HG02610 (cell line): ENCODE data around the gene PTH2R.
"Not testable (repeated sequence)": the region's sequence is repeated elsewhere in the genome, so short reads cannot be mapped to it uniquely, and the experiment has no call there.

ENCODE experiments used
- ATAC-seq: cut with Tn5 transposase; IDR thresholded peaks from one replicate; pipeline ENCODE4 v1.9.1; 2021; ENCODE audit warnings: mild to moderate bottlenecking, moderate library complexity; ENCODE audit not compliant: unreplicated experiment

The PTH2R gene, protein sequence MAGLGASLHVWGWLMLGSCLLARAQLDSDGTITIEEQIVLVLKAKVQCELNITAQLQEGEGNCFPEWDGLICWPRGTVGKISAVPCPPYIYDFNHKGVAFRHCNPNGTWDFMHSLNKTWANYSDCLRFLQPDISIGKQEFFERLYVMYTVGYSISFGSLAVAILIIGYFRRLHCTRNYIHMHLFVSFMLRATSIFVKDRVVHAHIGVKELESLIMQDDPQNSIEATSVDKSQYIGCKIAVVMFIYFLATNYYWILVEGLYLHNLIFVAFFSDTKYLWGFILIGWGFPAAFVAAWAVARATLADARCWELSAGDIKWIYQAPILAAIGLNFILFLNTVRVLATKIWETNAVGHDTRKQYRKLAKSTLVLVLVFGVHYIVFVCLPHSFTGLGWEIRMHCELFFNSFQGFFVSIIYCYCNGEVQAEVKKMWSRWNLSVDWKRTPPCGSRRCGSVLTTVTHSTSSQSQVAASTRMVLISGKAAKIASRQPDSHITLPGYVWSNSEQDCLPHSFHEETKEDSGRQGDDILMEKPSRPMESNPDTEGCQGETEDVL

DNA sequence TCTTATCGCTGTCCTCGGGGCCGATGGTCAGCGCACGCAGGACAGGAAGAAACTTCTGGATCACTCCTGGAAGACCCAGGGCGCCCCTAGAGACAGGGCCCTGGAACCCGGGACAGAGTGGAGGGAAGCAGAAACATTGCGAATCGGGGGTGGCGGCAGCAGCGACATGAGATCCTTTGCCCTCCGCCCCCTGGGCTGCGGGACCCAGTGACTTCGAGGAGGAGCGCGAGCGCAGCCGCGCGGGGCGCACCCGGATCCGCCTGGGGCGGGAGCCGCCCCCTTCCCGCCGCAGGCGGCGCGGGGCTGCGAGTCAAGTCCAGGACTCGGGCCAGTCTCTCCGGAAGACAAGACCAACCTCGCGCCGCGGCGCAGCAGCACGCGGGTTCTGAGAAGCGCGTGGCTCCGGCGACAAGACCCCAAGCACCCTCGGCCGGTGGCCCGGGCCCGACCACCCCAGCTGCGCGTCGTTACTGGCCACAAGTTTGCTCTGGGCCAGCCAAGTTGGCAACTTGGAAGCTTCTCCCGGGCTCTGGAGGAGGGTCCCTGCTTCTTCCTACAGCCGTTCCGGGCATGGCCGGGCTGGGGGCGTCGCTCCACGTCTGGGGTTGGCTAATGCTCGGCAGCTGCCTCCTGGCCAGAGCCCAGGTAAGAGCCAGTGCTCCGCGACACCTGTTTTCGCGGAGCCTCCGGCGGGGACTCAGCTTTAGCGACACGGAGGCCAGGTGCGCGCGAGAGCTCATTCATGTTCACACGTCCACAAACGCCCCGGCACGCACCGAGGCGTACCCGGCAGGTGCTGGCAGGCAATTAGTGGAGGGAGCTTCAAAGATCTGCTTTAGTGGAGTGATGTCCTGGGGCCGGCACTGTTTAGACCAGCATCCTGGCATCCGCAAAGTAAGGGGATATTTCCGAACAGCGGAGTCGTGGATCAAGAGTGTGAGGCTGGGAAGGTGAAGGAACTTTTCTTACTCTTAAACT, at the start of gene PTH2R:
TSS of gene PTH2R (plus strand) at position 319 of the 978 bp plus-strand sequence. CDS start at position 571, 252 bp downstream.
- ATAC-seq = peak; percentile 36

DNA sequence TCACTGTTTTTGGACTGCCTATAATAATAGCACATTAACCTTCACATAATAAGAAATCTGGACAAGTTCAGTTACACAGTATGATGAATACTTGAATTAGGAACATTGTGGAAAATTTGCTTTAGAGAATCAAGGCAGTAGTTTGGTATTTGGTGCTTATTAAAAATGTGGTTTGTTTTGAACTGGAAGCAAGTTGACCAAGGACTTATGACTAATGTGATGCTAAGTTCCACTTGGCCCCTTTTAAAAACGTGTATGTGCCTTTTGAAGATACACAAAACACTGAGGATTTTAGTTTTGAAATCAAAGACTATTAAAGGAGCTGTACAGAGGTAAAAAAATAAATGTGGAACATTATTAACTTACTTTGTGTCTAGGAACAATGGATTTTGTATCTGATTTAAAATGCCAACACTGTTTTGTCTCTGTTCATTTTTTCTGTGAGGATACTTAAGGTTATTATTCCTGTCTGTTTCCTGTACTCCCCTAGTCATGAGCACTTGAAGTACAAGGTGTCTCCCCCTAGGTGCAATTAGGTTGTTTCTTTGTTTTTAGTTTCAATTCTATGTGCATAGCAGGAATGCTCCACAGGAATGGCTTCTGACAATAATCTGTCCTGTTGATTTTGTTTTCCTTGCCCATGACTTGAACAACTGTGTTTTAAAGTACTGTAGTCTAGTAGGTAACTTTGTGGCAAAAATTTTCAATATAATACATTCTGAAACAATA, 49.6 kb upstream of the PTH2R start:
- ATAC-seq = no peak

DNA sequence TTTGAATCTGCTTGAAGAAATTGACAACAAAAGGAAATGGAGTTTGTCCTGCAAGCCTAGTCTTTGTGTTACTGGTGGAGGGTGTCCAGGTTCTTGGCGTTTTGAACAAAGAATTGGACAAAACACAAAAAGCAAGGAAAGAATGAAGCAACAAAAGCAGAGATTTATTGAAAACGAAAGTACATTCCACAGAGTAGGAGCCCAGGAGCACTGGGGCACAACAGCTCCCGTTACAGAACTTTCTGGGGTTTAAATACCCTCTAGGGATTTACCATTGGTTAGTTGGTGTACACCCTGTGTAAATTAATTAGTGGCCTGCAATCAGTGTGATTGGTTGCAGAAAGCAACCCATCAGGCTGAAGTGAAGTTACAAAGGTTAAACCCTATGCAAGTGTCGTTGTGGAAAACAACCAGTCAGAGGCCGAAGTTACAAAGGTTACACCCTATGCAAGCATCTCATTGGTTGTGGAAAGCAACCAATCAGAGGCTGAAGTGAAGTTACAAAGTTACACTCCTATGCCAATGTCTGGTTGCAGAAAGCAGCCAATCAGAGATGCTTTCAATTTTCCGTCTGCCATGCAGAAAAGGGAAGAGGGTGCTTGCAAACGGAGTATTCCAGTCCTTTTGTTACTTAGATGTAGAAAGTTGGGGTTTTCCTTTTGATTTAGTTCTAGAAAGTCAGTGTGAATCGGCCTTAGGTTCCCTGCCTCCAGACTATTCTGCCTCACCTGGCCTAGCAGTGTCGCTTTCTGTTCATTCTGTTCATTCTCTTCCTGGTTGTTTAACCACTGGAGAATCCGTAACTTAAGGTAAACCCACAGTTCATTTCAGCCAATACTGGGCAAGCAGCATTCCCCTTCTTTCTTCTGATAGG, 47.6 kb upstream of the PTH2R start:
- no peak for ATAC-seq

DNA sequence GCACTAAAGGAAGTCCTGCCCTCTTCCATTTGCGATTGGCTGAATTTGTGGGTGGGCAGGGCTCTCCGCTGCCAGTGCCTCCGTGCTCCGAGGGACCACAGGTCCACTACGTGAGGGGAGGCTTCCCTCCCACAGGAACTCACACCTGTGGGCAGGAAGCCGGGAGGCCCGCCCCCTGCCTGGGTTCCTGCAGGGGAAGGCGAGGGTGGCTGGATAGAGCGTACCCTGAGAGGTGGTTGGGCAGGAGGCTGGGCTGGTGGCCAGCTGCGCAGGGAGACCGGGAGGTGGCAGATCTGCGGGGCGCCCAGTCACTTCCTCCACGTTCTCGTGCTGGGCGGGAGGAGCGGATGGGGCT, 47.0 kb upstream of the PTH2R start:
- ATAC-seq = no peak

DNA sequence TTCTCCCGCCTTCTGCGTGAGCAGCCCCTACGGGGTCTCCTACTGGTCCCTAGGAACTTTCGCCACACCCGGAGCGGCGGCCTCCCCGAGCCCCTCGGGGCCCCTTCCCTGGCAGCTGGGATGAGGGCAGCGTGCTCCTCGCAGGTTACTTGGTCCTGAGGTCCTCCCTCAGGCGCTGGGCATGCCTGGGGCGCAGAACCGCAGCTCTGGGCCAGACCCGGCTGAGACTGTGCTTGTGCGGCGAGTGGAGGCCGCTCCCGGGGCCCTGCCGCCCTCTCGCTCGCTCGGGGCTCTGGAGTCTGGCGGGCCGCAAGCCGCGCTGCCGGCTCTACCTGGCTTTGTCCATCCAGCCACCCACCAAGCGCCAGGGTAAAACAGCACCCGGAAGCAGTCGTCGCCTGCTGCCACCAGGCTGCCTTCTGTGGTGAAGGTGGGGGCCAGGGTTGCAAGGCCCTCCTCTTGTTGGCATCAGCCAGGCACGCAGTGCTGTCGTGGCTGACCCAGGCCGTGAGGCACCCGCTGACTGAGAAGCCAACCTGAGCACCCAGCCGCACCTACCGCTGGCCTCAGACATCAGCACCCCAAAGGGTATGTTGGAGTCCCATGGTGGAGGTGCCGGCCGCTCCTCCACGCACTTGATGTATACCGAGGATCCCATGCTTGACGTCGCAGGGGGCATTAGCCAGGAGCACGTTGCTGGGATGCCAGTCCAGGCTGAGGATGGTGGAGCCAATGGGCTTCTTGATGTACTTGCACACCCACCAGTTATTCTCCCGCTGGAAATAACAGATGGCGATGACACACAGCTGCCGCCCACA, 46.1 kb upstream of the PTH2R start:
- no peak for ATAC-seq

DNA sequence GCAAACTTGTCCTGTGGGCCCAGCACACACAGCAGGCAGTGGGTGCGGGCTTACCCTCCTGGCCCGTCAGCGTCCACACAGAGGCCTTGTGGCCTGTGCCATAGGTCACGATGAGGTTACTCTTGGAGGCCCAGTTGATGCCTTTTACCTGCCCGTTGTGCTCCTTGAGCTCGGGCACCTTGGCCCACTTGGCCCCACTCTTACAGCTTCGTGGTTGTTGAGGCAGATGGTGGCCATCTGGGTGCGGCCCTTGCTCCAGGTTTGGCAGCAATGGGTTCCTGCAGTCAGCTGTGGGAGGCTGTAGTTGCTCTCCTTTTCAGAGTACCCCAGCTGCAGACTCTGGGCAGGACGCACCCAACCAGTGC, 45.5 kb upstream of the PTH2R start:
- ATAC-seq = no peak

DNA sequence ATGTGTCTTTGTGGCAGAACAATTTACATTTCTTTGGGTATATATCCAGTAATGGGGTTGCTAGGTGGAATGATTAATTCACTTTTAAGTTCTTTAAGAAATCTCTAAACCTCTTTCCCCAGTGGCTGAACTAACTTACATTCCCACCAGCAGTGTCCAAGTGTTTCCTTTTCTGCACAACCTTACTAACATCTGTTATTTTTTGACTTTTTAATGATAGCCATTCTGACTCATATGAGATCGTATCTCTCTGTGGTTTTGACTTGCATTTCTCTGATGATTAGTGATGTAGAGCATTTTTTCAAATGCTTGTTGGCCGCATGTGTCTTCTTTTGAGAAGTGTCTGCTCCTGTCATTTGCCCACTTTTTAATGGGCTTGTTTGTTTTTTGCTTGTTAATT, 43.1 kb upstream of the PTH2R start:
- ATAC-seq = peak; percentile 83

DNA sequence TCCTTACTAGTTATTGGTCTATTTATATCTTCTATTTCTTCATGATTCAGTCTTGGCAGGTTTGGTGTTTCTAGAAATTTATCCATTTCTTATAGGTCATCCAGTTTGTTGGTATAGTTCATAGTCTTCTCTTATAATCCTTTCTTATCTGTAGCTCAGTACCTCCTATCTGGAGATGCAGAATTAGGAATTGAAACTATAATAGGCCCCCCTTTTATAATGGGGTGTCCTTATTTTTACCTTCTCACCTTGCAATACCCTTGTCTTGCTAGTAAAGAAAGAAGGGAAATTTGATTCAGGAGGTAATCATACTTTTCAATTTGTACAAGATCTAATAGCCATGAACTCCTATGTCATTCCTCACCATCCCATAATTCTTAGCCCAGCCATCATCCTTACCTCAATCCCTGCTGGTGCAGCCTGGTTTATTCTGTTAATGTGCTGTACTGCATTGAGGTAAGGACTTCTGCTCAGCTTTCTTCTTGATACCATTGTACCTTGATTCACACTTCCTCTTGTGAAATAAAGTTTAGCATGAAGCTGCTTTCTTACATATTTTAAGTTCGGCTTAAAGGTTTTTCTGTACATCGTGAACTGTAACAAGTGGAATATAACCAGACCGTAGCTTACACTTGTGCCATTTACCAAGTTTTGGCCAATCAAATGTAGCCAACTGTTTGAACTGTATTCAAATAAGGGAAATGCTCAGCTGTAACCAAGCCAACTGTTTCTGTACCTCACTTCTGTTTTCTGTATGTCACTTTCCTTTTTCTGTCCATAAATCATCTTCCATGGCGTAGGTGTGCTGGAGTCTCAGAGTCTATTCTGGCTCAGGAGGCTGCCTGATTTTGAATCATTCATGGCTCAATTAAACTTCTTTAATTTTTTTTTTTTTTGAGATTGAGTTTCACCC, 40.1 kb upstream of the PTH2R start:
- peak; percentile 47 for ATAC-seq

DNA sequence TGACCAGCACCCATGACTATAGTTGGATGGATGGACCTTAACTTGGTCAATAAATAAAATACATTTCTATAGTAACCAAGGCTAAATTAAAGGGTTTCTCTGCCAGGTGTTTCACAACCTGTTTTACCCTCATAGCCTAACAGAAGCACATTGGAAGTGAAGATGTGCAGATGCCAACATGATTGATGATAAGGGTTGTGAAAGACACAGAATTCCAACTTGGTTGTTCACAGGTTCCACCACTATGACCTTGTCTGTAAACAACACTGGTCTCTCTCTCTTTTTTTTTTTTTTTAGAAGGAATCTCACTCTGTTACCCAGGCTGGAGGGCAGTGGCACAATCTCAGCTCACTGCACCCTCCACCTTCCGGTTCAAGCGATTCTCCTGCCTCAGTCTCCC, 37.5 kb upstream of the PTH2R start:
- no peak for ATAC-seq

DNA sequence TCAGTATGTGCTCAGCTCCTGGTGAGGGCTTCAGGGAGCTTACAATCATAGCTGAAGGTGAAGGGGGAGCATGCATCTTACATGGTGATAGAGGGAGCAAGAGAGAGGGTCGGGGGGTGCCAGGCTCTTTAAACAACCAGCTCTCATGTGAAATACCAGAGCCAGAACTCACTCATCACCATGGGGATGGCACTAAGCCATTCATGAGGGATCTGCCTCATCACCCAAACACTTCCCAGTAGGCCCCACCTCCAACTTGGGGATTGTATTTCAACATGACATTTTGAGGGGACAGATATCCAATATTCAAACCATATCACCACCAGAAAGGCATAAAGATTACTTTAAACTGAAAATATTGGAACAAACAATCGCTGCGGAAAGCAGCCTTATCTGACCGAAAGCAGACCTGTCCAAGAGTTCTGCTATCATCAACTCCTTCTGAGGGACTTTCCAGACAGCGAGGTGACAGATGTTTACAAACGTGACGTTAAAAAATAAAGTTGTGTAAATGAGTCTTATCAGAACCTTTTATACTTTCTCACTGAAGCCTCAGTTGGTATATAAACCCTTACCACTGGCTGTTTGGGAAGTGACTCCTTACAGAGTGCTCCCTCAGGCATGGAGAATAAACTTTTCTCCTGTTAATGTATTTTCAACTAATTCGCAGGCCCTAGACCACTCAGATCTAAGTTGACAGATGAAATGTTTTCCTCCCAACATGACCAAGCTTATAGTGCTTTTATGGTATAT, 35.5 kb upstream of the PTH2R start:
- ATAC-seq = no peak

DNA sequence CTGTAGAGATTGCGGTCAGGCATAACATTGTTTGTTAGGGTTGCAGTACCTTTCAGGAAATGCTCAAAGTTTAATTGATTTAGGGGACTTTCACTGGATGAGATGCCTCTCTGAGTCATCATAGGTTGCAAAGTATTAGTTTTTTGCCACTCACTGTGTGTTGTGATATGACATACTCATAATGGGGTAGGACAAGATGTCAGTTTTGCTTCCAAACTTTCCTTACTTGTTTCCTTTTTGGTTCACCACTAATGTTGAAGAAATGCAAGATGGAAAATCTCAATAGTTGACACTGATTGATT, 35.0 kb upstream of the PTH2R start:
- ATAC-seq = no peak

DNA sequence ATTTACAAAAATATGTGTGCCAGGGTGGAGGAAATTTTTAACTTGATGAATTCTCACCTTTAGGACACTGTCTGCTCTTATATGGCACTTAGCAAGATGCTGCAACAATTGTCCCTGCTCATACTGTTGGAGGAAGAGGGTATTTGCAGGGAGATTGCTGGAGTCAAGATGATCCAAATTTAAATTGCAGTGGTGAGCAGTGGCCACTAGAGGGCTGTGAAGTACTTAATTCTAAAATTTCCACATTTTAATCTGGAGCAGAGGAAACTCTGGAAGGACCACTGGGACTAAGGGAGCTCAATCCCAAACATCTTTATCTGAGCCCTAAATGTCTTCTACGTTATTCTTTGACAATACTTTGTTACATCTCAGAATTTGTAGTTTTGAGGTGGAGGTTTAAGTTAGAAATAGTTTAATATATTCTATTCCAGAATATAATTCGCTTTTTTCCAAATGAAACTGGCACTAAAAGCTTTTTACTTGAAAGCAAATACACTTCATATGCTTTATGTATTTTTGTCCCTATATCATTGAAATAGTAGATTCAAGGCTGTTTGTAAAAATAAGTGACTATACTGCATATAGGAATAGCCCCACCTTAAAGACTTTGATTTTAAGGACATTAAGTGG, 33.0 kb upstream of the PTH2R start:
- peak; percentile 48 for ATAC-seq

DNA sequence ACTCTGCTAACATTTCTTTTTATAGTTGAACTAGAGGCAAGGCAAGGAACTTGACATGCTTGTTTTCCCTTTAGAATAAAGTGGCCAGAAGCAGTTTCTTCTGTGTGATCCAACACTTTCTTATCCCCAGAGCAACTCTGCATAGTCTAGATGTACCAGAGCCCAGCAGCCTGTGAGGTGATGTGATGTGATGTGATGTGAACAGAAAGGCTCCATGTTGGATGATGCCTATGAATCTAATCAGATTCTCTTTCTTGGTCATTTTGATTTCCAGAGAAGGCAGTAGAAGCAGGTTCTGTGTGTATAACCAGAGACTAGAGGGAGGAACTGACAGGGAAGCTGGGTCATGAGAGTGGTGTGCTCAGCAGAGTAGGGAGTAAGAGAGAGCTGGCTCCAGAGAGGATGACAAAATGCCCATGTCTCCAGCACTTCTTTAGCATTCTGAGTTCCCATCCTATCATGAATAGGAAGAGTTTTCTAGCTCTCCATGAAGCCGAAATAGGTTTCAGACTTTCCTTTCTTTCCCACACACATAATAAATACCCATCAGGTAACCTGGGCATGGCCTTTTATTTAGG, 31.0 kb upstream of the PTH2R start:
- ATAC-seq = no peak

DNA sequence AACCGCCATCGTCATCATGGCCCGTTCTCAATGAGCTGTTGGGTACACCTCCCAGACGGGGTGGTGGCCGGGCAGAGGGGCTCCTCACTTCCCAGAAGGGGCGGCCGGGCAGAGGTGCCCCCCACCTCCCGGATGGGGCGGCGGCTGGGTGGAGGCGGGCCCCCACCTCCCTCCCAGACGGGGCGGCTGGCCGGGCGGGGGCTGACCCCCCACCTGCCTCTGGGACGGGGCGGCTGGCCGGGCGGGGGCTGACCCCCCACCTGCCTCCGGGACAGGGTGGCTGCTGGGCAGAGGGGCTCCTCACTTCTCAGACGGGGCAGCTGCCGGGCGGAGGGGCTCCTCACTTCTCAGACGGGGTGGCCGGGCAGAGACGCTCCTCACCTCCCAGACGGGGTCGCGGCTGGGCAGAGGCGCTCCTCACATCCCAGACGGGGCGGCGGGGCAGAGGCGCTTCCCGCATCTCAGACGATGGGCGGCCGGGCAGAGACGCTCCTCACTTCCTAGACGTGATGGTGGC, 29.2 kb upstream of the PTH2R start:
- ATAC-seq = not testable (repeated sequence)

DNA sequence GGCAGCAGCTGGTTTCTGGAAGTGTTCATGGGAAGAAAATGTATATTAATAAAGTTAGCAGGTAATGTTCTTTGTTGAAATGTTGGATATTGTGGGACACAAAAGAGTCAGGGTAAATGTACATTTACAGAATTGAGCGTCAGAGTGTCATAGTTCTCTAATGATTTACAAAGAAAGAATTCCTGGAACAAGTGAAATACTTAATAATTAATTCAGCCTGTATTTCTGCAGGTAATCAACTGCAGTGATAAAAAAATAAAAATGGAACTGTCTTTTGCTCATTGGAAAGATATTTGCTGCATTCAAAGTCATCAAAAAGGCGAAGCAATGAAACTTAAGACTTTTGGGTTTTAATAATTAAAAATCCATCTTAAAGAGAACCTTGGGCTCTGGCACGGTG, 27.4 kb upstream of the PTH2R start:
- no peak for ATAC-seq

DNA sequence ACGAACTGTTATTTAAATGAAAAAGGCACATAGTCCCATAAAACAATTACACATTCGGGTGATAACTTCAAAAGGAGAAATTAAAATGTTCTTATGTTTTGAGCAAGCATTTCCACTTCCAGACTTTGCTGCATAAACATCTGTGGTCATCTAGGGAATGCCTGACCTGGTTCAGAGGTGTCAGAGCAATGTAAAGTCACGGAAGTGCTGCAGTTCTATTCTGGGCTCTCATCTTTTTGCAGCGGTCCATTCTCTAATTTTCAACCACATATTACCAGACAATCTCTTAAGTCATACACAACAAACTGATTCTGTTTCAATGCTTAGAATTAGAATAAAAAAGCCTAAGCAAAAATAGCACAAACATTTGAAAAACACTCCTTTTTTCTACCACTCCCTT, 22.0 kb upstream of the PTH2R start:
- ATAC-seq = no peak

DNA sequence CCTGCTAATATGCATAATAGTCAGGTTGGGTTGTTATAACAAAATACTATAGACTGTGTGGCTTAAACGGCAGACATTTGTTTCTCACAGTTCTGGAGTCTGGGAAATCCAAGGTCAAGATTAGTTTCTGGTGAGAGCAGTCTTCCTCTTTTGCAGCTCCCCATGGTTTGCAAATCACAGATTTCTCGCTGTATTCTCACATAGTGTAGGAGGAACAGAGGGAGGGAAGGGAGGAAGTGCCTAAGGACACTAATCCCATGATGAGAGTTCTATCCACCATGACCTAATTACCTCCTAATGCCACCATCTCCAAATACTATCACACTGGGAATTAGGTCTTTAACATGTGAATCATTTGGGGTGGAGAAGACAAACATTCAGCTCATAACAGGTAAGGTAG, 20.1 kb upstream of the PTH2R start:
- no peak for ATAC-seq
